Calu3 (cell line): Measurements from ENCODE around the gene FAM50A. TPM values are rescaled to one million over a fixed set of nuclear protein-coding genes. Genes with fewer than 3 reads are reported as not detected.

Experiments
- BruUV-seq: library from RNA; stranded (reverse); fragments of 400-500 nt; replicated peaks from 2 replicates; lab custom pipeline; 2021; lab: Mats Ljungman, UMichigan
- CTCF ChIA-PET: fragments of 300-600 bp; sonication (Branson Sonifier 250); formaldehyde crosslinking; loops from one replicate; lab custom pipeline; 2022; ENCODE audit warnings: antibody characterized with exemption; lab: Charles Lee
- DNase-seq: peaks from one replicate; pipeline ENCODE4 v3.0.0; 2022
- H3K27ac Mint-ChIP-seq: one replicate; pipeline ENCODE4 v1.8.0; 2022; ENCODE audit warnings: mixed read lengths; ENCODE audit not compliant: unreplicated experiment
- H3K27me3 Mint-ChIP-seq: one replicate; pipeline ENCODE4 v1.8.0; 2022; ENCODE audit warnings: mixed read lengths; ENCODE audit not compliant: unreplicated experiment
- H3K36me3 Mint-ChIP-seq: one replicate; pipeline ENCODE4 v1.8.0; 2022; ENCODE audit warnings: mild to moderate bottlenecking, moderate library complexity, mixed read lengths; ENCODE audit not compliant: insufficient read depth, unreplicated experiment
- H3K4me1 Mint-ChIP-seq: one replicate; pipeline ENCODE4 v1.8.0; 2022; ENCODE audit warnings: mild to moderate bottlenecking, low read depth, mixed read lengths; ENCODE audit not compliant: unreplicated experiment
- H3K4me3 Mint-ChIP-seq: one replicate; pipeline ENCODE4 v1.8.0; 2022; ENCODE audit warnings: mild to moderate bottlenecking, low read depth, moderate library complexity, mixed read lengths; ENCODE audit not compliant: unreplicated experiment
- H3K9me3 Mint-ChIP-seq: one replicate; pipeline ENCODE4 v1.8.0; 2022; ENCODE audit warnings: low read depth, mixed read lengths; ENCODE audit not compliant: unreplicated experiment
- intact Hi-C: fragments of 100-400 bp; cut with micrococcal nuclease; formaldehyde crosslinking; loops from one replicate; pipeline ENCODE4 v1.10.0; 2022; ENCODE audit not compliant: unreplicated experiment
- total RNA-seq: library from RNA; stranded (reverse); gene quantifications from 2 replicates; pipeline ENCODE4 v1.2.3, GENCODE V29; 2022
- TF ChIP-seq, protein P1 (sequence below): fragments of 200-600 bp; IDR thresholded peaks from one replicate; pipeline ENCODE4 v1.8.0; 2022; ENCODE audit warnings: antibody characterized with exemption; ENCODE audit not compliant: unreplicated experiment

The FAM50A gene
- total RNA-seq, 1 experiment from 2014 or later = 88.9 TPM

DNA sequence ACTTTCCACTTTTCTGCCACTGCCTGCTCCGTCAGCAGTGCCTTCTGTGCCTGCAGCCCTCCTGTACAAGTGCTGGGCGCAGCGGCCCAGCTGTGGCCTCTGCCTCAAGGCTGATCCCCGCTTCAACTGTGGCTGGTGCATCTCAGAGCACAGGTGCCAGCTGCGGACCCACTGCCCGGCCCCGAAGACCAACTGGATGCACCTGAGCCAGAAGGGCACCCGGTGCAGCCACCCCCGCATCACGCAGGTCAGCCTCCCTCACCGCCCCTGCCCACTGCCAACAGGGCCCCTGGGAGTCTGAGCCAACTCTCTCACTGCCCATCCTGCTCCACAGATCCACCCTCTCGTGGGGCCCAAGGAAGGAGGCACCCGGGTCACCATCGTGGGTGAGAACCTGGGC is 21.7 kb downstream of the FAM50A start:
- Mint-ChIP-seq H3K4me3 (no peak overlapping the region), H3K27me3 (no peaks in the 10 kb centered on the region), H3K36me3 (peaks cover 35% of the 10 kb centered on the region), H3K4me1 (peaks cover 9% of the 10 kb centered on the region), H3K9me3 (no peaks in the 10 kb centered on the region), H3K27ac (no peak overlapping the region)
- intact Hi-C loops = no loop called here
- TF ChIP-seq, protein P1, sequence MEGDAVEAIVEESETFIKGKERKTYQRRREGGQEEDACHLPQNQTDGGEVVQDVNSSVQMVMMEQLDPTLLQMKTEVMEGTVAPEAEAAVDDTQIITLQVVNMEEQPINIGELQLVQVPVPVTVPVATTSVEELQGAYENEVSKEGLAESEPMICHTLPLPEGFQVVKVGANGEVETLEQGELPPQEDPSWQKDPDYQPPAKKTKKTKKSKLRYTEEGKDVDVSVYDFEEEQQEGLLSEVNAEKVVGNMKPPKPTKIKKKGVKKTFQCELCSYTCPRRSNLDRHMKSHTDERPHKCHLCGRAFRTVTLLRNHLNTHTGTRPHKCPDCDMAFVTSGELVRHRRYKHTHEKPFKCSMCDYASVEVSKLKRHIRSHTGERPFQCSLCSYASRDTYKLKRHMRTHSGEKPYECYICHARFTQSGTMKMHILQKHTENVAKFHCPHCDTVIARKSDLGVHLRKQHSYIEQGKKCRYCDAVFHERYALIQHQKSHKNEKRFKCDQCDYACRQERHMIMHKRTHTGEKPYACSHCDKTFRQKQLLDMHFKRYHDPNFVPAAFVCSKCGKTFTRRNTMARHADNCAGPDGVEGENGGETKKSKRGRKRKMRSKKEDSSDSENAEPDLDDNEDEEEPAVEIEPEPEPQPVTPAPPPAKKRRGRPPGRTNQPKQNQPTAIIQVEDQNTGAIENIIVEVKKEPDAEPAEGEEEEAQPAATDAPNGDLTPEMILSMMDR = no peak
- no peak for DNase-seq
- no TSS peak for BruUV-seq
- CTCF ChIA-PET = no interaction called here

DNA sequence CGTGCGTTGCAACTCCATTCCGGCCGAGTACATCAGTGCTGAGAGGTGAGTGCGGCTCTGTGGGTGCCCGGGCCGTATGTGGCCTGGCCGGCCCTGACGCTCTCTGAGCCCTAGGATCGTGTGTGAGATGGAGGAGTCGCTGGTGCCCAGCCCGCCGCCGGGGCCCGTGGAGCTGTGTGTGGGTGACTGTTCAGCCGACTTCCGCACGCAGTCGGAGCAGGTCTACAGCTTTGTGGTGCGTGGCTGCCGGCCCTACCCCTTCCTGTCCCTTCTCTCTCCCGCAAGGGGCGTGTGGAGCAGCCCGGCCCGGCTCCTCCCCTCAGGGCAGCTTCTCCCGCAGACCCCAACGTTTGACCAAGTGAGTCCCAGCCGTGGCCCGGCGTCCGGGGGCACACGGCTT is 22.1 kb downstream of the FAM50A start:
- CTCF ChIA-PET = no interaction called here
- BruUV-seq = no TSS peak
- DNase-seq = no peak
- intact Hi-C loops = no loop called here
- Mint-ChIP-seq H3K4me3 (no peak overlapping the region), H3K27me3 (no peaks in the 10 kb centered on the region), H3K9me3 (no peaks in the 10 kb centered on the region), H3K4me1 (peaks cover 9% of the 10 kb centered on the region), H3K27ac (no peak overlapping the region), H3K36me3 (peaks cover 39% of the 10 kb centered on the region)
- TF ChIP-seq, protein P1 = no peak

DNA sequence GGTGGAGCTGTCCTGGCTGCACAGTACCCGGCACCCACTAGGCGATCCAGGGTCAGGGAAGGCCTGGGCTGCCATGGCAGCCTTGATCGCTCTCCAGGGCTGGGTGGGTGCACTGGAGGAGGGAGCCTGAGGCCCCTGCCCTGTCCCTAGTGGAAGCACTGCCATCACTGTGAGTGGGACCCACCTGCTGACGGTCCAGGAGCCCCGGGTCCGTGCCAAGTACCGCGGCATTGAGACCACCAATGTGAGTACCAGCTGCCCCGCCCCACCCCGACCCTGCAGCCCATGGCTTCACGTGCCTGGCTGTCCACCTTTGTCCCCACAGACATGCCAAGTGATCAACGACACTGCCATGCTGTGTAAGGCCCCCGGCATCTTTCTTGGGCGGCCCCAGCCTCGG is 23.0 kb downstream of the FAM50A start:
- no TSS peak for BruUV-seq
- peaks cover 2% of the 10 kb centered on the region for H3K4me1 Mint-ChIP-seq
- no peak overlapping the region for H3K4me3 Mint-ChIP-seq
- H3K27ac Mint-ChIP-seq = no peak overlapping the region
- no peak for DNase-seq
- CTCF ChIA-PET = no interaction called here
- H3K27me3 Mint-ChIP-seq = no peaks in the 10 kb centered on the region
- TF ChIP-seq, protein P1 = no peak
- no peaks in the 10 kb centered on the region for H3K9me3 Mint-ChIP-seq
- peaks cover 38% of the 10 kb centered on the region for H3K36me3 Mint-ChIP-seq
- intact Hi-C loops = no loop called here

DNA sequence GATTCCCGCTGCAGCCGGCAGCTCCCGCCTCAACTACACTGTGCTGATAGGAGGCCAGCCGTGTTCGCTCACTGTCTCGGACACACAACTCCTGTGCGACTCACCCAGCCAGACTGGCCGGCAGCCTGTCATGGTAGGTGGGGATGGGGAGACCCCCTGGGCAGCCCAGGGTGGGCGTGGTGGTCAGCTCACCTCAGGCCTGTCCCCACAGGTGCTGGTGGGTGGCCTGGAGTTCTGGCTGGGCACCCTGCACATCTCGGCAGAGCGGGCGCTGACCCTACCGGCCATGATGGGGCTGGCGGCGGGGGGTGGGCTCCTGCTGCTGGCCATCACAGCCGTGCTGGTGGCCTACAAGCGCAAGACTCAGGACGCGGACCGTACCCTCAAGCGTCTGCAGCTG is 23.6 kb downstream of the FAM50A start:
- H3K9me3 Mint-ChIP-seq = no peaks in the 10 kb centered on the region
- no peak overlapping the region for H3K4me3 Mint-ChIP-seq
- DNase-seq = no peak
- H3K4me1 Mint-ChIP-seq = no peaks in the 10 kb centered on the region
- intact Hi-C loops = no loop called here
- TF ChIP-seq, protein P1 = no peak
- no peak overlapping the region for H3K27ac Mint-ChIP-seq
- H3K36me3 Mint-ChIP-seq = peaks cover 39% of the 10 kb centered on the region
- H3K27me3 Mint-ChIP-seq = no peaks in the 10 kb centered on the region
- no TSS peak for BruUV-seq
- CTCF ChIA-PET = no interaction called here

DNA sequence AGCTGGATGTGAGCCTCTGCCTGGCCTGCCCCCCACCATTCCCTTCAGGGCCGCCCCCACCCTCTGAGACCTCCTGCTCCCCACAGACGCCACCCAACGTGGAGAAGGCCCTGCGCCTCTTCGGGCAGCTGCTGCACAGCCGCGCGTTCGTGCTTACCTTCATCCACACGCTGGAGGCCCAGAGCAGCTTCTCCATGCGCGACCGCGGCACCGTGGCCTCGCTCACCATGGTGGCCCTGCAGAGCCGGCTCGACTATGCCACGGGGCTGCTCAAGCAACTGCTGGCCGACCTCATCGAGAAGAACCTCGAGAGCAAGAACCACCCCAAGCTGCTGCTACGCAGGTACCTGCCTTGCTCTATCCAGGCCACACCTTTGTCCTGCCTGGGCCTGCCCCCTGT is 24.3 kb downstream of the FAM50A start:
- no peak for DNase-seq
- no peaks in the 10 kb centered on the region for H3K27me3 Mint-ChIP-seq
- H3K4me3 Mint-ChIP-seq = no peak overlapping the region
- intact Hi-C loops = no loop called here
- no peaks in the 10 kb centered on the region for H3K9me3 Mint-ChIP-seq
- TF ChIP-seq, protein P1 = no peak
- no peak overlapping the region for H3K27ac Mint-ChIP-seq
- peaks cover 36% of the 10 kb centered on the region for H3K36me3 Mint-ChIP-seq
- CTCF ChIA-PET = no interaction called here
- BruUV-seq = no TSS peak
- H3K4me1 Mint-ChIP-seq = no peaks in the 10 kb centered on the region
